Right lobe of liver (tissue), 4 donors: ENCODE results near the gene LEMD1.

Experiments
- POLR2A ChIP-seq: fragments of 450-650 bp; IDR thresholded peaks from one replicate; pipeline ENCODE4 v1.6.1; 2017; ENCODE audit warnings: antibody characterized with exemption, mild to moderate bottlenecking
- TF ChIP-seq, protein P1 (sequence below), 4 donors: fragments of 200-600 bp in 3 of 4; fragments of 450-650 bp in 1 of 4; IDR thresholded peaks; one replicate each; pipeline versions ENCODE4 v1.5.1 to v1.8.0; 2016 to 2022; ENCODE audit warnings: antibody characterized with exemption in 4 of 4, mild to moderate bottlenecking in 2 of 4
- donor health status: DM: no; HTN: no; CAD: no.
- donor health status: DM: no; HTN: no; CAD: no.
- donor health status: DM: no; HTN: yes; CAD: no.

DNA sequence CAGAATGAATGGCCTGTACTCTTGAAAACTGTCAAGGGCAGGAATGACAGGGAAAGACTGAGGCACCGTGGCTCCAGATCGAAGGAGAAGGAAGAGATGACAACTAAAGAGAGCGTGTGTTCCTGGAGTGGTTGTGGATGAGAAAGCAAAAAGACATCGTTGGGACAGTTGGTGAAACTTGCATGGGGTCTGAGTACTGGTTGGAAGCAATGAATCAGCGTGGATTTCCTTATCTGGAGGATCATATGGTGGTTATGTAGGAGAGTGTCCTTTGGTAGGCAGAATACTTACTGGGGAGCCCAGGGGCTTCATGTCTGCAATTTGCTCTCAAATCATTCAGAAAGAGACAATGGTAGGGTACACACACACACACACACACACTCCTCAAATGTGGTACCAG lies 13.9 kb downstream of the LEMD1 start:
- TF ChIP-seq, protein P1, sequence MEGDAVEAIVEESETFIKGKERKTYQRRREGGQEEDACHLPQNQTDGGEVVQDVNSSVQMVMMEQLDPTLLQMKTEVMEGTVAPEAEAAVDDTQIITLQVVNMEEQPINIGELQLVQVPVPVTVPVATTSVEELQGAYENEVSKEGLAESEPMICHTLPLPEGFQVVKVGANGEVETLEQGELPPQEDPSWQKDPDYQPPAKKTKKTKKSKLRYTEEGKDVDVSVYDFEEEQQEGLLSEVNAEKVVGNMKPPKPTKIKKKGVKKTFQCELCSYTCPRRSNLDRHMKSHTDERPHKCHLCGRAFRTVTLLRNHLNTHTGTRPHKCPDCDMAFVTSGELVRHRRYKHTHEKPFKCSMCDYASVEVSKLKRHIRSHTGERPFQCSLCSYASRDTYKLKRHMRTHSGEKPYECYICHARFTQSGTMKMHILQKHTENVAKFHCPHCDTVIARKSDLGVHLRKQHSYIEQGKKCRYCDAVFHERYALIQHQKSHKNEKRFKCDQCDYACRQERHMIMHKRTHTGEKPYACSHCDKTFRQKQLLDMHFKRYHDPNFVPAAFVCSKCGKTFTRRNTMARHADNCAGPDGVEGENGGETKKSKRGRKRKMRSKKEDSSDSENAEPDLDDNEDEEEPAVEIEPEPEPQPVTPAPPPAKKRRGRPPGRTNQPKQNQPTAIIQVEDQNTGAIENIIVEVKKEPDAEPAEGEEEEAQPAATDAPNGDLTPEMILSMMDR (IDR thresholded peaks at IDR 0.05): no peak
- TF ChIP-seq POLR2A: no peak
